Stimulated activated CD4-positive, alpha-beta T cell treated with anti-CD3 and anti-CD28 coated beads, Interleukin-1b, Interleukin-23, amount 100 ng/mL, for 24 hours (primary cell): ENCODE measurements around the gene CAPN3.
A peak's percentile ranks its signal among the peaks of the same experiment; 100 is the strongest.

Experiments used
- DNase-seq, 4 experiments: peaks; one replicate each; pipeline ENCODE4 v3.0.0-alpha.2; 2020; ENCODE audit warnings: low read depth in 4 of 4, low spot score in 1 of 4

The CAPN3 gene

DNA sequence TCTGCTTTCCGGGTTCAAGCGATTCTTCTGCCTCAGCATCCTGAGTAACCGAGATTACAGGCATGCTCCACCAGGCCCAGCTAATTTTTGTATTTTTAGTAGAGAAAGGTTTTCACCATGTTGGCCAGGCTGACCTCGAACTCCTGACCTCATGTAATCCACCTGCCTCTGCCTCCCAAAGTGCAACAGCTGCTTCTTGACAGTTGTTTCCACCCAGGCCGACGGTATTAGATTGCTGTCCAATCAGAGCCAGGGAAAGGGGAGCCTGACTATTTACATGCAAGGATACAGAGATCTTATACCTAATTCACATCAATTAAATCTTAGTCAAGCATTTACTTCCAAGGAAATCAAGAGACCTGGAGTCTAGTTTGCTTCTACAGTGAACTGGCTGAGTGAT lies 4.0 kb upstream of the CAPN3 start:
- DNase-seq = no peak

DNA sequence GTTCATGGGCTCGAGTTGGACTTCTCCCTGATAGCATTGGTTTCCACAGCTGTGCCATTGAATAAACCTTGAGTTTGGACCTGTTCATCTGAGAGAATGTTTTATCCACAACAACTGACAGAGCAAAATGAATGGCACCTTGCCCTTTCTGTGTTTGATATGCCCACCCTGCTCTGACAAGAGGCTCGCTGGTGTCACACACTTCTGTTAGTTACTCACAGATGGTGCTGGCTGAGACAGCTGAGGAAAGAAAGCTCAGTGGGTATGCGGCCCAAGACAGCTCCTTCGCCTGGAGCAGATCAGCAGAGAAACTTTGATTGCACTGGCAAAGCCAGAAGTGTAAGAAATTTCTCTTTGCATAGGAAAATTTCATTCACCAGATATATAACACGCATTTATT lies 2.5 kb upstream of the CAPN3 start:
- DNase-seq = no peak

DNA sequence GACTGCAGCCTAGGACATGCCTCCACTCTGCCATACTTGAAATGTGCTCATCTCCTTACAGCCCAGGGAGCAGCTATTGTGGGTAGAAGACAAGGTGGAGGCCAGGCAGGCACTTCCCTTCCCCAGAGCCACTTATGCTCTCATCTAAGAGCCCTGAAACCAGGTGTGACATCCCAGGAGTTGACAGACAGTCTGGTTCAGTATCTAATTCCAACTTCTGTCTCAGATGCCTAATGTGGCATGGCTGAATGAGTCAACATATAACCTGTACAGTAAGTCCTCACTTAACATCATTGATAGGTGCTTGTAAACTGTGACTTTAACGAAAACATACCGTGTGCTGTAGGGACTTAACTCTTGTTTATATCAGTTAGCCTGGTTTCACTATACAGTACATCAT lies 1.2 kb upstream of the CAPN3 start:
- no peak for DNase-seq

DNA sequence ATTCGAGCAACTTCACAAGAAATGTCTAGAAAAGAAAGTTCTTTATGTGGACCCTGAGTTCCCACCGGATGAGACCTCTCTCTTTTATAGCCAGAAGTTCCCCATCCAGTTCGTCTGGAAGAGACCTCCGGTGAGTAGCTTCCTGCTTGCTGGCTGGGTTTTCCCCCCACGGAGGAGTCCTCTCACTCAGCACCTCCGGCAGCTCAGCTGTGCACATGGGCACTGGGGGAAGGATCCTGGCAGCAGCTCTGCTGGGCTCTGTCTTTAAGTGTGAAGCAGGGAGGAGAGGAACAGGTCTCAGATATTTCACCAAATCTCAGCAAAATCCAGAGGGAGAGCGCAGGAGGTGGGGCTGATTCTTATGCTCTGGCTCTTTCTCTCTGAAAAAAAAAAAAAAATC lies 684 bp downstream of the CAPN3 start:
- DNase-seq = no peak

DNA sequence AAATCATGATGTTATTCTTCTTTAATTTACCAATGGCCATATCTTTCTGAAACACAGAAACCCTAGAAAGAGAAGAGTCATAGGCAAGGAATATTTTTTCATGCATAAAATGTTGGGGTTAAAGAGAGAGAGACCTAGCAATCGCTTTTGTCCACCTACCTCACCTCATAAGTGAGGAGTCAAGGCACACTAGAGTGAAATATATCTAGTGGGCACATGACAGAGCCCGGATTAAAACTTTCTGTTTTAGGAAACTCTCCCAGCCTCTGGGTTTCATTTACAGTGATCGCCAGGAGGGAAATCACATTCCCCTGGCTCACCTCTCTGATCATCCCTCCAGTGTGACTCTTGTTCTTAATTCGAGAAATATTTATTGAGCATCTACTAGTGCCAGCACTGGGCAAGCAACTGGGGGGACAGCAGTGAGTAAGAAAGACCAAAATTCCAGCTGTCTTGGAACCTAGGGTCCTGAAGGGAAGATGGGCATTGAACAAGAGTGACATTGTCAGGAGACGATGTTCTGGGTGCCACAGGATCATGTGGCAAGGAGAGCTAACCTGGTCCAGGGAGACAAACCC lies 1.3 kb downstream of the CAPN3 start:
- no peak for DNase-seq

DNA sequence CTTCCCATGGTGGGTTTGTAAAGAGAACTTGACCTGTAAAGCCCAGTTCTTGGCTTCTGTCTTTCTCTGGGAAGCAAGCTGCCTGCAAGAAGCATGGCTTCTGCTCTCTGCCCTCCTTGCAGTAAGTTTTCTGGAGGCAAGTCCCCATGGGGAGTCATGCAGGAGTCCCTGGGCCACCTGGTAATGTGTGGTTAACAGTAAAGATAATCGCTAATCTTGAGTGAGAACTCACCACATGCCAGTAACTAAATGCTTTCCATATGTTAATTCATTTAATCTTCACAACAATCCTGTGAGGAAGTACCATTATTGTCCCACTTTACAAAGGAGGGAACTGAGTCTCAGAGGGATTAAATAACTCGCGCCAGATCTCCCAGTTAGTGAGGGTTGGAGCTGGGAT lies 4.2 kb downstream of the CAPN3 start:
- DNase-seq = no peak

DNA sequence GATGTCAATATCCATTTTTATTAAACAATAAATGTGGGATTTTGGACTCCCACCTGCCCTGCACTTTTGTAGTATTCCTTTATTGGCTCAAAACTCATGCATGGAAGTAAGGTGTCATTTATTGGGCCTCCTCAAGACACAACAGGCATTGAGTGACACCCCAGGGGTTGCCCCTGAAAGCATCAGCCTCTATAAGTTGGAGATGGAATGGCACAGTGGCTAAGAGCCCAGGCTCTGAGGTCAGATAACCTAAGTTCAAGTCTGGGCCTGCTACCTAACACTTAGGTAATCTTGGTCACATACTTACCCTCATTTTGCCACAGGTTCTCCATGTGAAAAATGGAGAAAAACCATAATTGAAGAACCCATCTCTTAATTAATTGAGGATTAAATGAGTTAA lies 4.6 kb downstream of the CAPN3 start:
- no peak for DNase-seq

DNA sequence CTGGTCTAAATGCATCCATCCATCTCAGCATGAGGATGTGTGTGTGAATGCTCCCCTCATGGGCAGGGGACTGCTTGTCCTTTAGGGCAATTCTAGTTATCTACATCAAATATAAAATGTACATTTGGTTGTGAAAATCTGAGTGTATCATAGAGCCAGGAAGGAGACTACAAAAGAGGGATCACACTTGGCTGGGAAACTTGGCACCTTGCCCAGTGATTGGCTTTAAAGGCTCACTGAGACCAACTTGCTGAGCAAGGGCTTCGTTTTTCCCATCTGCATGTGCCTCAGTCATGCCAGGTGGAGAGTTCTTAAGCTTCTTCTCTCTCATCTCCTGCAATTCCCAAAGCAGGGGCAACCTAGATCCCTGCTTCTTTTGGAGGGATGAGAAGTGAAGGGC lies 5.2 kb downstream of the CAPN3 start:
- no peak for DNase-seq

DNA sequence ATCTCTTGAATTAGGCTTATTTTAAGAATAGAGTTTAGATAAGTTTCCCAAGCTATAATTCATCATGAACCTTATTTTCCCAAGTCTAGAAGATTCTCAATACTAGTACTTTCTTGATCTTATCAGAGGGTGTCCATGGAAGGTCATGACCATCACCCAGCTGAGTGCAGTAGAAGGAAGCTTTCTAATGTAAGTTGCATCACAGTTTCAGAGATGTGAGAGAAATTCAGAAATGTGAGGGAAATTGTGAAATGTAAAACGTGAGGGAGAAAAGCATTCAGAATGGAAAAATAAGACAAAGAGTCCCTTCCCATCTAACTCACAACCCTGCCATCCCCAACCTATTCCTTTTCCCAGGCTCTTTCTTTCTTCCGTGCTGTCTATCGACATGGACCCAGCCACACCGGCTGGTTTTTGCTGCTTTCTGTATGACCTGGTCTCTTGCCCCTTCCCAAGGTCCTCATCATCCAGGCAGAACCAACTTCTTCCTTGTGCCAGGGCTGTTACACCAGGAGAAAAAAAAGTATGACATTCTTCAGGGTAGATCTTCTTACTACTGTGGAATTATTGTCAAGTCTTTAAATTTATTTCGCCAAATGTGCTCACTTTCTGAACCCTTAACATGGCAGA lies 6.7 kb downstream of the CAPN3 start:
- no peak for DNase-seq

DNA sequence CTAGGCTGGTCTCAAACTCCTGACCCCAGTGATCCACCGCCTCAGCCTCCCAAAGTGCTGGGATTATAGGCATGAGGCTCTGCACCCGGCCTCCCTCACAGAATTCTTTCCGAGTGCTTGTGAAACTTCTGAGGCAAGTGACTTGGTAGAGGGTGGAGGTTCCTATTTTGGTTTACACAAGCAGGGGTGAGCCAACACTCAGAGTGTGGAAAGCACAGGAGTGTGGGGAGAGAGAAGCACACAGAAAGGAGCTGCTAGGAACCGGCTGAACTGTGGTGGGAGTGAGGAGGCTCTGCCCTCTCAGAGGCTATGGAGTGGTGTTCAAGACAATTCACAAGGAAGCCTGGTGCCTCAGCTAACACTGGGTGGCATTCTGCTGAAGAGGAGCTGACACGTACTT lies 7.7 kb downstream of the CAPN3 start:
- no peak for DNase-seq

DNA sequence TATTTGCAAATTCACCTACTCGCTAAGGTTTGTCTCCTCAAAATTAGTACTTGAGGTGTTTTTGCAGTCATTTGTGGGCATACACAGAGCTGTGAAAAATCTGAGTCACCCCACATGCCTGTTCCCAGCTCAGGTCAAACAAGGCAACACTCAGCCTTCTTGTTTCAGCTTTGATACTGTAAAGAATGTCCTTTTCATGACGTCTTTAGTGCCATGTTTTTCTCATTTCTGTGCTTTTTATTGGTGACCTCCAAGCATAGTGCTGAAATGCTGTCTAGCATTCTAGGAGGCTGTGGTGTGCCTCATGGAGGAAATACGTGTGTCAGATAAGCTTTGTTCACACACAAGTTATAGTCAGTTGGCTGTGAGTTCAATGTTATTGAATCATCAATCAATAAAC lies 8.8 kb downstream of the CAPN3 start:
- no peak for DNase-seq

DNA sequence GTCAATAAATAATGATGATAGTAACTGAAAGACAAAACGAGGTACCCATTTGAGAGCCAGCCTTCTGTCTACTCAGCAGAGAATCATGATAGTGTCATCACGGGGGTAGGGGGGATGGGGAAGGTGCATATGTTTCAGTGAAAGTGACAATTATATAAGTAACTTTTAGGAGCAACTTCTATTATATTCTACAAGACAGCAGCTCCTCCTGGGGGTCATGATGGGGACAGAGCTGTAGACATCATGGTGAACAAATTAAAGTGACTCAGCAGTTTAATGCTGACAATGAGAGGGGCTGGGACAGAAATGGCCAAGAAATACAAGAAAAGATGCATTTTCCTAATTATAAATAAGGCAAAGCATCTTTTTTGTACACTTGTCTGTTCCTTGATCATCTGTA lies 11.8 kb downstream of the CAPN3 start:
- DNase-seq = no peak

DNA sequence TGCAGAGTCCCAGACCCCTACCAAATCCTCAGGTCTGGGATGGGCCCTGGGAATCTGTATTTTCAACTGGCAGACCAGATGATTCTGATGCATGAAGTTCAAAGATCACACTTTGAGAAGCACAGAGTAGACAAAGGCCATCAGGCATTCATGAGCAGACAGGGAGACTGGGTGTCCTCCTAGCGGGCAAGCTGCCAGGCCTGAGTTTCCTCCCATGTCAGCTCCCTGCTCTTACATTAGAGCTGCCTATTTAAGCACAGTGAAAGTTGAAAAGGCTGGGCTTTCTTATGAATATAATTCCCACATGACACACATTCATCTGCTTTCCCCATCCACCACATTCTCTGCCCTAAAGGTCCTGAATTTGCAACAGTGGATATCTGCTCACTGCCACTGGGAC lies 14.0 kb downstream of the CAPN3 start:
- DNase-seq = no peak

DNA sequence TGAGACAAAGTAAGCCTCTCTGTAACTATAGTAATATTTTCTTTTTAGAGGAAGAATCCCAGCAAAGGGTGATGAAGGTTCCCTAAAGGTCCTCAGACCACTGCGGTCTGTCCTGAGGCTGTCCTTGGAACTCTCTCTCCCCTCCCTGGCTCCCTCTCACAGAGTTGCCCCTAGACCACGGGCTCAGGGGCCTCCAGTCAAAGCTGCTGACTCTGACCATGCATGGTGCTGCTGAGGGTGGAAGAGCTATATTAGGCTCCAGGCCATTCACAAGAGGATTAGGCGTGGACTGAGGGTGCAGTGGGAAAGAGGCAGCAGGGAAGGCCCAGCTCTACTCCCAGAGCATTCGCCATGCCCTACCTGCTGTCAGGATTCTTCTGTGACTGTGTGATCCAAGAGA lies 14.6 kb downstream of the CAPN3 start:
- no peak for DNase-seq

DNA sequence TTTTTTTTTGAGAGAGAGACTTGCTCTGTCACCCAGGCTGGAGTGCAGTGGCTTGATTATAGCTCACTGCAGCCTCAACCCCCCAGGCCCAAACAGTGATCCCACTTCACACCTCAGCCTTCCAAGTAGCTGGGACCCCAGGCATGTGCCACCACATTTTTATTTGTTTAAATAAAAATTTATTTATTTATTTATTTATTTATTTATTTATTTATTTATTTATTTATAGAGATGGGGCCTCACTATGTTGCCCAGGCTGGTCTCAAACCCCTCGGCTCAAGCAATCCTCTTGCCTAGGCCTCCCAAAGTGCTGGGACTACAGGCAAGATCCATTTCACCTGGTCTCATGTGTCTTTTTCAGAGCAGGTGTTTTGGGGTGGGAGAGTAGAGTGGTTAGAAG lies 15.5 kb downstream of the CAPN3 start:
- no peak for DNase-seq

DNA sequence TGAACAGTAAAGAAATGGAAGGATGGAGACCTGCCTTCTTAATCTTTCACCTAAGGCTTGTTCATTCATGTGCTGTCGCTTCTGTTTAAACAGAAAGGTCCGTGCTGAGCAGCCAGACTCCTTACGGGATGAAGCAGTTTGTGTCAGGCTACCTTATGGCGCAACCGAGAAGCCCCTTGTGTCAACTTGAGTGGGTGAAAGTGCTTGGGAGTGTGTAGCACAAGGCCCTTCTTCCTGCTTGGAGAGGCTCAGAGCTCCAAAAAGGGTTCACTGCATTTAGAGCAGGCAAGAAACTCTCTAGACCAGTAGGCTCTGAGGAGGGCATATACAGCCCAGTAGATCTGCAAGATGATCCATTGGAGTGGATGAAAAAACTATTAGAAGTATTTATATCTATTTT lies 16.0 kb downstream of the CAPN3 start:
- DNase-seq = no peak

DNA sequence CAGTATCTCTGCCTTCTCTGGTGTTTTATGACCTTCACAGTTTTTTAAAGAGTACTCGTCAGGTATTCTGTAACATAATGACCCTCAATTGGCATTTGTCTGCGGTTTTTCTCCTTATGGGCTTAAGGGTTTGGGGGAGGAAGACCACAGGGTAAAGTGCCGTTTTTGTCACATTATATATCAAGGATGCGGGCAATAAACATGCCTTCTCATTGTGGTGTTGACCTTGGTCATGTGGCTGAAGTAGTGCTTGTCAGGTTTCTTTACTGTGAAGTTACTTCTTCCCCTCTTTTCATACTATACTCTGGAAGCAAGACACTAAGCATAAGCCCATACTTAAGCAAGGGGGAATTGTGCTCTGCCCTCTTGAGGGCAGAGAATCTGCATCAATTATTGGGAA lies 16.6 kb downstream of the CAPN3 start:
- no peak for DNase-seq

DNA sequence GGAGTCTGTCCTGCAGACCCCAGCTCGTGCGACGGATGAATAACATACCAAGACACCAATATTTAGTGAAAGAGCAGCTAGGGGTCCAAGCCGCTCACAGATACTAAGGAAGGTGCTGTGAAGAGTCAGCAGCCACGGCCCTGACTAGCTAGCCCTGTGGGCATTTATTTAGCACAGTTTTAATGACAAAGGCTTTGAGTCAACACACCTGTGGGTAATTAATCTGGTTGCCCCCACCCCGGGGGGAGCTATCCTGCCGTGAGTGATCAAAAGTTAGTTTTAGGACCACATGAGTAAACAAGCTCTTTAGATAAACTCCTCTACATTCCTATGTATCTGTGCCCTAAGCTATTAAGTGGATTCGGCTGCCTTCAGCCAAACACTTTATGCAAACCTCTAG lies 18.7 kb downstream of the CAPN3 start:
- DNase-seq = no peak

DNA sequence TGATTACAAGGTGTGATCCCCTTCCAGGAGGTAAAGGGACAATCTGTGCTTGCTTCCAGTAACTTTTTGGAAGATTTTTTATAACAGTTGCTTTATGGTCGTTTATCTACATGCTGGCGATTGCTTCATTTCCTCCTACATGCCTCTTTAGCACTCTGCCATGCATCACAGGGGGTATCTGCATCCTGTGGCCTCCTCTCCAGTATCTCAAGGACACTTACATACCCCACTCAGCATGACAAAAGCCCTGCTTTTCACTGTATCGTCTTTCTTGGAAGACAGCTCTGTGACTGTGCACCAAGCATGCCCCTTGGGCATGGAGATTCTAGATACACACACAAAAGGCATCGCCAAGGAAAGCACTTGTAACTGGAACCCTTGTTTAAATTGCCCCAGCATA lies 25.3 kb downstream of the CAPN3 start:
- DNase-seq = no peak

DNA sequence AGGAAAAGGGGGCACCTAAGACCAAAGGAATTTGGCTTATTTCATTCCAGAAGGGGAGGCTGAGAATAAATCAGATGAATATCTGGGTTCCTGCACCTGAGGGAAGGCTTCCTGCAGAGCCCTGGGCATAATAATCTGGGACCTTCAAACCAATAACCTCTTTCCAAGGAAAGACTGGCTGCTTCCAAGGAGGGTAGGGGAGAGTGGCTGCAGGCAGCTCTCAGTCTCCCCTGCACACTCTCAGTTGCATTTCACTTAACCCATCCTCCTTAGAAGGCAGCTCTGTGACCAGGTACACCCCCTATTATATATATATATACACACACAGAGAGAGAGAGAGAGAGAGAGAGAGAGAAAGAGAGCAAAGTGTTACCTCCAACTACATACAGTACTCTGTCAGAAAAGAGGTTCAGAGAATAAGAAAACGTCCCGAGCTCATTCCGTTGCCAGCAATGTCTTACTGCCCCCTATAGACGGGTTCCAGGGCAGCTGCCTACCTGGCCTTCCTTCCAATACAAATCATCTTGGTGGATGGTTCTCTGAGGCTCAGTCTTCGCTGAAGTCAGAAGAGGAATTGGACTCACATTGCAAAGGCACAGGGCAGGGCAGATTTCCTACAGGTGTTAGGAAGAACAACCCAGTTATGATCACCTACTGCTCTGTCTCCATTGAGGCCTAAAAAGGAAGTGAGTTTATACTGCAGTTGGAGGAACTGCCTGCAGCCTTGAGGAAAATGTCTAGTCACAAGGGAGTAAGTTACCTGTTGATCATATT lies 26.1 kb downstream of the CAPN3 start:
- peak in 1 of 4 experiments; percentile 5 for DNase-seq

DNA sequence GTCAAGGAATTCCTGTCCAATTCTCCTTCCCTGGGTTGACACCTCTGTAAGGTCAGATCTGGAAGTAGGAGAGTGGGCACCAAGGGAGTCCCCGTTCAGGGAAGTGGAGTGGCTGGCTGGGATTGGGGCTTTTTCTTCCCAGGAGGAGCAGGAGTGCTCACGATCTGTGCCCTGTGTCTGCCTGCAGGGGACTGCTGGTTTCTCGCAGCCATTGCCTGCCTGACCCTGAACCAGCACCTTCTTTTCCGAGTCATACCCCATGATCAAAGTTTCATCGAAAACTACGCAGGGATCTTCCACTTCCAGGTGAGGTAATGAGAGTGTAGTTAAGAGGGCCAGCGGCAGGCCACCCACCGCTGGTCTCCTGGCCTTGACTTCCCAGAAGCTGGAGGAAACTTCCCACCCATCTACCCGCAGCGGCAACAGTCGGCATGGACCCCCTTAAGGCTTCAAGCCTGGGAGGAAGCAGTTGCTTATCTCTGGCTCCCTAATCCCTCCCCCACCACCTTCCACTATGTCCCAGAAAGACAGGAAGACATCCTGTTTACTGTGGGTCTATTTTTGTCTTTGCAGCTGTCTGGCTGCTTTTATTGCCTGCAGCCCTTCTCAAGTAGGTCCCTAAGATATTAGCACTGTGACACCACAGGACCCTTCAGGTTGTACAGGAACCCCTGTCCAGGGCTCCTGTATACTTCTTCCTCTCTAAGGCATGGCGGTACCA lies 26.8 kb downstream of the CAPN3 start:
- DNase-seq = no peak

DNA sequence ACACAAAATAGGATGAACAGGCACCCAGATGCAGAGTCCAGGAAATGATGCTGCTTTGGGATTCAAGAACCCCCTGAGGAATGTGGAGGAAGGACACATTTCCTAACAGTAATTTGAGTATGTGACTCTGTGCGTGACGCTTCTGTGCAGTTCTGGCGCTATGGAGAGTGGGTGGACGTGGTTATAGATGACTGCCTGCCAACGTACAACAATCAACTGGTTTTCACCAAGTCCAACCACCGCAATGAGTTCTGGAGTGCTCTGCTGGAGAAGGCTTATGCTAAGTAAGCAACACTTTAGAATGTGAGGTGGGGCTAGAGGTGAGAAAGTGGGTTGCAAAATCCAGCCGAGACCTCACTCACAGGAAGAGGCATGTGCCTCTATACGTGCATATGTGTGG lies 28.3 kb downstream of the CAPN3 start:
- DNase-seq = no peak
